NCI-H2107 treated with DMSO at 0.1 percent for 48 hours (cell line): ENCODE measurements around the gene TTC24.

ENCODE experiments used
- DNase-seq: peaks from one replicate; lab custom pipeline; 2025; ENCODE audit not compliant: unreplicated experiment; lab: John Stamatoyannopoulos, UW

Gene TTC24

GRCh38 chr1:156553860-156554485 lies 25.6 kb upstream of the TTC24 start:
- no peak for DNase-seq

GRCh38 chr1:156554971-156555370 lies 24.6 kb upstream of the TTC24 start:
- no peak for DNase-seq

- no peak for DNase-seq
Measured at GRCh38 chr1:156555715-156556114, 23.8 kb upstream of the TTC24 start.

GRCh38 chr1:156556354-156556753 lies 23.2 kb upstream of the TTC24 start:
- DNase-seq: no peak

- no peak for DNase-seq
Measured at GRCh38 chr1:156559086-156559796, 20.3 kb upstream of the TTC24 start.

- DNase-seq: no peak
Measured at GRCh38 chr1:156559797-156560385, 19.6 kb upstream of the TTC24 start.

- no peak for DNase-seq
Measured at GRCh38 chr1:156560585-156561163, 18.8 kb upstream of the TTC24 start.

GRCh38 chr1:156565519-156565918 lies 14.0 kb upstream of the TTC24 start:
- no peak for DNase-seq

- no peak for DNase-seq
Measured at GRCh38 chr1:156566436-156566835, 13.1 kb upstream of the TTC24 start.

- DNase-seq: no peak
Measured at GRCh38 chr1:156571261-156571852, 8.2 kb upstream of the TTC24 start.

GRCh38 chr1:156571919-156572662 lies 7.4 kb upstream of the TTC24 start, which contains the start of gene IQGAP3:
Gene IQGAP3, minus strand, starts transcription at chr1:156572565. Its CDS starts 36 bp downstream, at chr1:156572529.
- DNase-seq: peak; percentile 82

GRCh38 chr1:156572663-156573018 lies 6.9 kb upstream of the TTC24 start:
- no peak for DNase-seq

GRCh38 chr1:156574039-156574633 lies 5.4 kb upstream of the TTC24 start:
- no peak for DNase-seq

- DNase-seq: no peak
Measured at GRCh38 chr1:156577550-156577949, 2.0 kb upstream of the TTC24 start.

GRCh38 chr1:156578055-156578454 lies 1.5 kb upstream of the TTC24 start:
- DNase-seq: no peak

- no peak for DNase-seq
Measured at GRCh38 chr1:156581661-156582387, 2.3 kb downstream of the TTC24 start.

GRCh38 chr1:156582388-156583017 lies 3.0 kb downstream of the TTC24 start:
- no peak for DNase-seq

- peak; percentile 70 for DNase-seq
Measured at GRCh38 chr1:156583821-156584622, 4.5 kb downstream of the TTC24 start.

GRCh38 chr1:156584813-156585212 lies 5.3 kb downstream of the TTC24 start:
- DNase-seq: no peak
